ENCODE results near the gene EFNA2. TPM values are rescaled to one million over a fixed set of nuclear protein-coding genes. Genes with fewer than 3 reads are reported as not detected.

Gene EFNA2
- total and polyA plus RNA-seq, 2 of the 4 experiments (the other 2 are of a cell fraction): not detected

DNA sequence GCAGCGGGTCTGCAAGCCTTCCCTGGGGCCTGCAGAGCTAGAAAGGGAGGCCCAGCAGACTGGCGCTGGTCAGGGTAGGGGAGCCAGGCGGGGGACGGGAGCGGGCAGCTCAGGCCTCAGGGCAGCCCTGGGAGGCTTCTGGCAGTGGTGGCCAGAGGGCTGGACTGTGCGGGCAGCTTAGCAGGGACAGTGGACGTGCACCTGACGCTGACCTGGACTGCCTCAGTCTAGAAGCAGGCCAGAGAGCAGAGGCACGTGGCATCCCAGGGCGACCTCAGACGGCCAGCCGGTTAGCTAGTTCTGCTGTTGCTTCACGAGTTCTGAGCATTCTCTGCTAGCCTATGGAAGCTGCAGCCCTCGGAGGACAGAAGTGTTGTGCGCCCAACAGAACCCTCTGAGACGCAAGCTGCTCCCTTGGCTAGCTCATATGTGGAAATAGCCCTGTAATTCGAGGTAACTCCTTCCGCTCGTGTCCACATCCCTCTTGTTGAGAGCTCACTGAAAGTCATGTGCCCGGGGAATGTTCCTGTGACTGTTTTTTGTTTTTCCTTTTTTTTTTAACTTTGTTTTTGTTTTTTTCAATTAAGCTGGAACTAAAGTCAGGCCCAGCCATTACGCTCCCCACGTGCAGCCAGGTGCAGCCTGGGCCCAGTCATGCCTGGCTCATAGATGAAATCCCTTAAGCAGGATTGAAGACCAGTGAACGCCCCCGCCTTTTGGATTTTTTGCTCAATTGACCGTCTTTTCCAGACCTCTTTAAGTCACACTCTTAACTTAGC is 12.2 kb upstream of the EFNA2 start:
- Histone ChIP-seq H3K9me3 (ENCODE audit: control insufficient read depth, insufficient read depth, low read length) (no peaks in the 10 kb centered on the region), H3K4me3 (ENCODE audit: insufficient read depth, low read depth, low read length) (no peak overlapping the region), H4K8ac (ENCODE audit: low read depth in 2 of 2, low read length in 2 of 2) (no peak overlapping the region), H4K91ac (ENCODE audit: insufficient read depth, low read depth, low read length) (no peak overlapping the region), H3K9ac (ENCODE audit: low read depth, low read length) (no peak overlapping the region), H4K5ac (ENCODE audit: low read depth, low read length) (no peak overlapping the region), H3K9me1 (ENCODE audit: insufficient read depth, low read length) (no peaks in the 10 kb centered on the region; the same call in 1 of the 2 replicates), H3K14ac (replicated peaks; ENCODE audit: low read depth, low read length) (no peak overlapping the region), H2AK5ac (ENCODE audit: low read depth, low read length) (no peak overlapping the region), H3K23ac (ENCODE audit: low read depth, low read length) (peak overlapping the region; percentile 59; the same call in 1 of the 2 replicates), H3K27ac (ENCODE audit: insufficient read depth, low read length) (no peak overlapping the region), H2BK5ac (ENCODE audit: low read depth, low read length, poor library complexity, severe bottlenecking) (no peak overlapping the region), H2AFZ (replicated peaks; ENCODE audit: low read length, poor library complexity) (no peak overlapping the region), H2BK20ac (ENCODE audit: low read depth, low read length) (no peak overlapping the region), H3K36me3 (ENCODE audit: control insufficient read depth, insufficient read depth, low read length) (peaks cover 47% of the 10 kb centered on the region), H2BK120ac (ENCODE audit: low read depth, low read length) (no peak overlapping the region), H2BK15ac (ENCODE audit: low read depth, low read length) (no peak overlapping the region), H3K79me1 (ENCODE audit: low read depth in 1 of 2, low read length in 2 of 2) (peaks cover 22 to 70% of the 10 kb centered on the region in 2 experiments; a peak in 3 of 4 replicates), H3K56ac (ENCODE audit: extremely low read depth, insufficient read depth, low read length) (no peak overlapping the region), H3K4ac (ENCODE audit: low read depth, low read length) (no peak overlapping the region), H4K20me1 (ENCODE audit: insufficient read depth, low read length) (peaks cover 72% of the 10 kb centered on the region), H3K4me2 (ENCODE audit: low read depth, low read length) (no peak overlapping the region), H3K18ac (ENCODE audit: low read depth, low read length) (no peak overlapping the region), H2AK9ac (replicated peaks; ENCODE audit: low read depth, low read length, poor library complexity) (peak overlapping the region; percentile 13), H3K27me3 (ENCODE audit: control insufficient read depth, insufficient read depth, low read length) (no peaks in the 10 kb centered on the region), H3K4me1 (ENCODE audit: control insufficient read depth, insufficient read depth, low read length) (peaks cover 29% of the 10 kb centered on the region)
- in situ Hi-C loops (cut with MboI; ENCODE audit: low sequenced_read_pairs) (no loop called here), dilution Hi-C loops (cut with HindIII; ENCODE audit: low sequenced_read_pairs, unreplicated experiment) (no loop called here), intact Hi-C loops (cut with micrococcal nuclease) (no loop called here)
- DNase-seq: no peak
- BruUV-seq (replicated peaks): no TSS peak
- no peak for TF ChIP-seq MAZ (IDR thresholded peaks at IDR 0.05; ENCODE audit: borderline replicate concordance, low read depth, low read length)
- no peak for TF ChIP-seq RFX5 (IDR thresholded peaks at IDR 0.05; ENCODE audit: low read depth, low read length)
- peak; percentile 19; the same call in 1 of the 2 replicates for TF ChIP-seq POLR2A (IDR thresholded peaks at IDR 0.05; ENCODE audit: low read depth, low read length)
- ChIA-PET CTCF (interaction anchor here (0.6 kb wide), 1 partner anchor 42 kb away, joined by 5 read pairs; no protein-coding TSS in a partner anchor), POLR2A (ENCODE audit: unreplicated experiment) (interaction anchor here (1.0 kb wide), 1 partner anchor 20 kb away, joined by 4 read pairs; no protein-coding TSS in a partner anchor)
- no peak for ATAC-seq (ENCODE audit: low read depth)
- 87% methylated on average over 19 of the region's 25 CpGs; no CpG with 5 or more reads in 1 of the 2 experiments for WGBS, 2 experiments (ENCODE audit: extremely low coverage in 2 of 2, insufficient read length in 1 of 2)

All from IMR-90 (cell line).